ENCODE results near the gene PTPRD. TPM values are rescaled to one million over a fixed set of nuclear protein-coding genes. Genes with fewer than 3 reads are reported as not detected.

The PTPRD gene
- total RNA-seq, 2 donors from 2014 or later: 97.4 to 101 TPM

- Histone ChIP-seq H3K4me1 (ENCODE audit: control insufficient read depth, insufficient read depth, low read length) (peaks cover 13% of the 10 kb centered on the region), H3K9ac (ENCODE audit: extremely low read depth, low read length, poor library complexity, severe bottlenecking) (no peak overlapping the region), H3K27ac (ENCODE audit: low read depth, low read length) (no peak overlapping the region), H3K27me3 (ENCODE audit: control insufficient read depth, insufficient read depth, low read length, poor library complexity, severe bottlenecking) (no peaks in the 10 kb centered on the region), H3K9me3 (ENCODE audit: control insufficient read depth, low read length) (no peaks in the 10 kb centered on the region), H3K4me3 (ENCODE audit: low read length) (no peak overlapping the region), H3K36me3 (ENCODE audit: control insufficient read depth, insufficient read depth, low read length) (no peaks in the 10 kb centered on the region)
- DNase-seq: no peak
- no peak for TF ChIP-seq CTCF (conservative IDR thresholded peaks at IDR 0.05)
- H3K27me3 Mint-ChIP-seq (ENCODE audit: insufficient read depth): no peaks in the 10 kb centered on the region
- H3K27ac Mint-ChIP-seq: no peak overlapping the region
- 93 to 100% methylated on average over 1 to 2 of the region's 2 CpGs for WGBS, 2 experiments (ENCODE audit: insufficient coverage in 1 of 2, insufficient read length in 1 of 2)
- no peak overlapping the region for H3K4me3 Mint-ChIP-seq
- peaks cover 27% of the 10 kb centered on the region for H3K4me1 Mint-ChIP-seq
- peaks cover 8% of the 10 kb centered on the region for H3K36me3 Mint-ChIP-seq (ENCODE audit: low read depth)
- H3K9me3 Mint-ChIP-seq: peaks cover 6% of the 10 kb centered on the region
These were observed 1854.9 kb downstream of the PTPRD start for GRCh38 chr9:8757881-8758280.

- 91% methylated on average over 1 of the region's 1 CpG; no CpG with 5 or more reads in 1 of the 2 experiments for WGBS, 2 experiments (ENCODE audit: insufficient coverage in 1 of 2, insufficient read length in 1 of 2)
- no peak overlapping the region for H3K27ac ChIP-seq (ENCODE audit: low read depth, low read length)
- peaks cover 8% of the 10 kb centered on the region for H3K36me3 Mint-ChIP-seq (ENCODE audit: low read depth)
- peaks cover 6% of the 10 kb centered on the region for H3K9me3 Mint-ChIP-seq
- H3K4me1 Mint-ChIP-seq: peaks cover 39% of the 10 kb centered on the region
- no peak overlapping the region for H3K4me3 ChIP-seq (ENCODE audit: low read length)
- no peak for DNase-seq
- H3K27me3 Mint-ChIP-seq (ENCODE audit: insufficient read depth): no peaks in the 10 kb centered on the region
- H3K36me3 ChIP-seq (ENCODE audit: control insufficient read depth, insufficient read depth, low read length): no peaks in the 10 kb centered on the region
- TF ChIP-seq CTCF (conservative IDR thresholded peaks at IDR 0.05): no peak
- H3K9ac ChIP-seq (ENCODE audit: extremely low read depth, low read length, poor library complexity, severe bottlenecking): no peak overlapping the region
- no peaks in the 10 kb centered on the region for H3K27me3 ChIP-seq (ENCODE audit: control insufficient read depth, insufficient read depth, low read length, poor library complexity, severe bottlenecking)
- peaks cover 10% of the 10 kb centered on the region for H3K4me1 ChIP-seq (ENCODE audit: control insufficient read depth, insufficient read depth, low read length)
- H3K9me3 ChIP-seq (ENCODE audit: control insufficient read depth, low read length): no peaks in the 10 kb centered on the region
- no peak overlapping the region for H3K27ac Mint-ChIP-seq
- H3K4me3 Mint-ChIP-seq: no peak overlapping the region
These were observed 1858.1 kb downstream of the PTPRD start for GRCh38 chr9:8754751-8755150.

- peaks cover 8% of the 10 kb centered on the region for H3K9me3 Mint-ChIP-seq
- peak overlapping the region; percentile 31 for H3K4me3 Mint-ChIP-seq
- no peaks in the 10 kb centered on the region for H3K9me3 ChIP-seq (ENCODE audit: control insufficient read depth, low read length)
- H3K36me3 Mint-ChIP-seq (ENCODE audit: low read depth): peaks cover 8% of the 10 kb centered on the region
- H3K27me3 ChIP-seq (ENCODE audit: control insufficient read depth, insufficient read depth, low read length, poor library complexity, severe bottlenecking): no peaks in the 10 kb centered on the region
- no peaks in the 10 kb centered on the region for H3K27me3 Mint-ChIP-seq (ENCODE audit: insufficient read depth)
- no peaks in the 10 kb centered on the region for H3K36me3 ChIP-seq (ENCODE audit: control insufficient read depth, insufficient read depth, low read length)
- H3K4me1 Mint-ChIP-seq: peaks cover 43% of the 10 kb centered on the region
- 0% methylated on average over 1 of the region's 1 CpG; no CpG with 5 or more reads in 1 of the 2 experiments for WGBS, 2 experiments (ENCODE audit: insufficient coverage in 1 of 2, insufficient read length in 1 of 2)
- peak overlapping the region; percentile 94 for H3K27ac Mint-ChIP-seq
- peak overlapping the region; percentile 7 for H3K9ac ChIP-seq (ENCODE audit: extremely low read depth, low read length, poor library complexity, severe bottlenecking)
- DNase-seq: no peak
- peaks cover 5% of the 10 kb centered on the region for H3K4me1 ChIP-seq (ENCODE audit: control insufficient read depth, insufficient read depth, low read length)
- peak overlapping the region; percentile 43 for H3K4me3 ChIP-seq (ENCODE audit: low read length)
- H3K27ac ChIP-seq (ENCODE audit: low read depth, low read length): peak overlapping the region; percentile 70
- no peak for TF ChIP-seq CTCF (conservative IDR thresholded peaks at IDR 0.05)
These were observed 1861.3 kb downstream of the PTPRD start for GRCh38 chr9:8751406-8751930.

Data from endodermal cell (in vitro differentiated cells).